ENCODE results near the gene CFD. TPM values are rescaled to one million over a fixed set of nuclear protein-coding genes. Genes with fewer than 3 reads are reported as not detected.
"Not testable (repeated sequence)": the region's sequence is repeated elsewhere in the genome, so short reads cannot be mapped to it uniquely, and the experiment has no call there.

CFD gene
- polyA plus RNA-seq, 1 of the 3 experiments (the other 2 are of a cell fraction) = 2.5 TPM

DNA sequence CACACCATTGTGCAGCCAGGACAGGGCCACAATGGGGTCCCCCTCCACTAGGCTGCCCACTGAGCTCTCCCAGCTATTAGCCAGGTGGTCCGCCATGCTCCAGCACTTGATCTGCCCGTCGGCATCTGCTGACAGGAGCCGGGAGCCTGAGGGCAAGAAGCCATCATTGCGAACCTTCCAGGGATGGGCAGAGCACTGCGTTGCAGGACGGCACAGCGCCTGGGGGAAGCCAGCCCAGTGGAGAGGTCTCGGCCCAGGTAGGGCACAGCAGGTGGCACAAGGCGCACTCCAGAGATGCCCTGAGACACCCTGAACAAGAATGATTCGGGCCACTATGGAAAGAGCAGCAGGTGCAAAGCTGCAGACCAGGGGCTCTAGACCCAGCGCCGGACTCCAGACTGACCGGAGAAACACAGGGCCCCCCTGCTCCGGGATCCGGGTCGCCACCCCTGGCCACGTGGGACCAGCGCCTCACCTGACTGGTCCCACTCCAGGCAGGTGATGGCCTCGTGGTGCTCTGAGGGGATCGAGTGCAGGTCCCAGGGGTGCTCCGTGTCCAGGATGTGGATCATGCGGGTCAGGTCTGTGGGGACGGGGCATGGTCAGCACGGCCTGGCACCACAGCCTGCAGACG lies 30.3 kb downstream of the CFD start:
- ChIA-PET POLR2A (no interaction called here), CTCF (no interaction called here)
- Histone ChIP-seq H3F3A (replicated peaks; ENCODE audit: insufficient read depth) (peaks cover 18% of the 10 kb centered on the region), H3K79me2 (ENCODE audit: insufficient read depth) (peaks cover 14% of the 10 kb centered on the region), H2AFZ (ENCODE audit: low read depth) (no peak overlapping the region), H3K36me3 (replicated peaks in 1 of 2; ENCODE audit: control insufficient read depth in 1 of 2, insufficient read depth in 2 of 2, low read length in 1 of 2) (peaks cover 4 to 36% of the 10 kb centered on the region in 2 experiments), H3K4me3 (ENCODE audit: low read depth in 2 of 2, low read length in 1 of 2) (no peak overlapping the region), H3K9me2 (no peaks in the 10 kb centered on the region), H4K20me1 (ENCODE audit: insufficient read depth) (no peaks in the 10 kb centered on the region), H3K9me3 (no peaks in the 10 kb centered on the region), H3K9ac (no peak overlapping the region), H3K27me3 (ENCODE audit: insufficient read depth) (no peaks in the 10 kb centered on the region), H3K4me1 (ENCODE audit: control insufficient read depth in 1 of 2, insufficient read depth in 2 of 2, low read depth in 1 of 2, low read length in 1 of 2) (peaks cover 0 to 20% of the 10 kb centered on the region in 2 experiments; a peak in 1 of 4 replicates), H3K4me2 (no peak overlapping the region), H3K27ac (ENCODE audit: low read depth in 2 of 2, low read length in 1 of 2) (no peak overlapping the region)
- DNase-seq = no peak
- TF ChIP-seq, protein P1, sequence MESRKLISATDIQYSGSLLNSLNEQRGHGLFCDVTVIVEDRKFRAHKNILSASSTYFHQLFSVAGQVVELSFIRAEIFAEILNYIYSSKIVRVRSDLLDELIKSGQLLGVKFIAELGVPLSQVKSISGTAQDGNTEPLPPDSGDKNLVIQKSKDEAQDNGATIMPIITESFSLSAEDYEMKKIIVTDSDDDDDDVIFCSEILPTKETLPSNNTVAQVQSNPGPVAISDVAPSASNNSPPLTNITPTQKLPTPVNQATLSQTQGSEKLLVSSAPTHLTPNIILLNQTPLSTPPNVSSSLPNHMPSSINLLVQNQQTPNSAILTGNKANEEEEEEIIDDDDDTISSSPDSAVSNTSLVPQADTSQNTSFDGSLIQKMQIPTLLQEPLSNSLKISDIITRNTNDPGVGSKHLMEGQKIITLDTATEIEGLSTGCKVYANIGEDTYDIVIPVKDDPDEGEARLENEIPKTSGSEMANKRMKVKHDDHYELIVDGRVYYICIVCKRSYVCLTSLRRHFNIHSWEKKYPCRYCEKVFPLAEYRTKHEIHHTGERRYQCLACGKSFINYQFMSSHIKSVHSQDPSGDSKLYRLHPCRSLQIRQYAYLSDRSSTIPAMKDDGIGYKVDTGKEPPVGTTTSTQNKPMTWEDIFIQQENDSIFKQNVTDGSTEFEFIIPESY (IDR thresholded peaks at IDR 0.05; ENCODE audit: borderline replicate concordance, low read depth) = no peak
- TF ChIP-seq RCOR1 (IDR thresholded peaks at IDR 0.05; ENCODE audit: low read length) = no peak
- TF ChIP-seq EZH2phosphoT487 (IDR thresholded peaks at IDR 0.05; ENCODE audit: borderline replicate concordance, low read depth) = no peak
- no peak for TF ChIP-seq PBX3 (IDR thresholded peaks at IDR 0.05)
- TF ChIP-seq NRF1 (IDR thresholded peaks at IDR 0.05; ENCODE audit: low read depth, low read length) = no peak
- no peak for TF ChIP-seq POLR2AphosphoS5 (IDR thresholded peaks at IDR 0.05; ENCODE audit: low read depth, low read length)
- no peak for TF ChIP-seq ELF1 (IDR thresholded peaks at IDR 0.05)
- TF ChIP-seq, protein P2, sequence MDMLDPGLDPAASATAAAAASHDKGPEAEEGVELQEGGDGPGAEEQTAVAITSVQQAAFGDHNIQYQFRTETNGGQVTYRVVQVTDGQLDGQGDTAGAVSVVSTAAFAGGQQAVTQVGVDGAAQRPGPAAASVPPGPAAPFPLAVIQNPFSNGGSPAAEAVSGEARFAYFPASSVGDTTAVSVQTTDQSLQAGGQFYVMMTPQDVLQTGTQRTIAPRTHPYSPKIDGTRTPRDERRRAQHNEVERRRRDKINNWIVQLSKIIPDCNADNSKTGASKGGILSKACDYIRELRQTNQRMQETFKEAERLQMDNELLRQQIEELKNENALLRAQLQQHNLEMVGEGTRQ (IDR thresholded peaks at IDR 0.05; ENCODE audit: borderline replicate concordance, low read depth, low read length) = no peak
- WGBS (ENCODE audit: low lambda C conversion rate) = 92% methylated on average over 13 of the region's 26 CpGs

- Histone ChIP-seq H2AFZ (ENCODE audit: low read depth) (no peak overlapping the region), H3K4me1 (ENCODE audit: control insufficient read depth in 1 of 2, insufficient read depth in 2 of 2, low read depth in 1 of 2, low read length in 1 of 2) (peaks cover 0 to 15% of the 10 kb centered on the region in 2 experiments; a peak in 1 of 4 replicates), H3K4me2 (no peak overlapping the region), H3F3A (replicated peaks; ENCODE audit: insufficient read depth) (peaks cover 18% of the 10 kb centered on the region), H3K9ac (no peak overlapping the region), H3K4me3 (ENCODE audit: low read depth in 2 of 2, low read length in 1 of 2) (no peak overlapping the region), H3K79me2 (ENCODE audit: insufficient read depth) (peaks cover 14% of the 10 kb centered on the region), H3K27me3 (ENCODE audit: insufficient read depth) (no peaks in the 10 kb centered on the region), H4K20me1 (ENCODE audit: insufficient read depth) (no peaks in the 10 kb centered on the region), H3K27ac (ENCODE audit: low read depth in 2 of 2, low read length in 1 of 2) (no peak overlapping the region), H3K9me2 (no peaks in the 10 kb centered on the region), H3K9me3 (no peaks in the 10 kb centered on the region), H3K36me3 (replicated peaks in 1 of 2; ENCODE audit: control insufficient read depth in 1 of 2, insufficient read depth in 2 of 2, low read length in 1 of 2) (peaks cover 4 to 26% of the 10 kb centered on the region in 2 experiments)
- ChIA-PET POLR2A (no interaction called here), CTCF (no interaction called here)
- WGBS (ENCODE audit: low lambda C conversion rate) = 91% methylated on average over 17 of the region's 18 CpGs
- no peak for TF ChIP-seq MEF2A (IDR thresholded peaks at IDR 0.05; ENCODE audit: borderline replicate concordance, low read depth)
- no peak for TF ChIP-seq FOXM1 (IDR thresholded peaks at IDR 0.05; ENCODE audit: low read depth)
- no peak for DNase-seq
Measured at GRCh38 chr19:890831-891230, 31.4 kb downstream of the CFD start.

DNA sequence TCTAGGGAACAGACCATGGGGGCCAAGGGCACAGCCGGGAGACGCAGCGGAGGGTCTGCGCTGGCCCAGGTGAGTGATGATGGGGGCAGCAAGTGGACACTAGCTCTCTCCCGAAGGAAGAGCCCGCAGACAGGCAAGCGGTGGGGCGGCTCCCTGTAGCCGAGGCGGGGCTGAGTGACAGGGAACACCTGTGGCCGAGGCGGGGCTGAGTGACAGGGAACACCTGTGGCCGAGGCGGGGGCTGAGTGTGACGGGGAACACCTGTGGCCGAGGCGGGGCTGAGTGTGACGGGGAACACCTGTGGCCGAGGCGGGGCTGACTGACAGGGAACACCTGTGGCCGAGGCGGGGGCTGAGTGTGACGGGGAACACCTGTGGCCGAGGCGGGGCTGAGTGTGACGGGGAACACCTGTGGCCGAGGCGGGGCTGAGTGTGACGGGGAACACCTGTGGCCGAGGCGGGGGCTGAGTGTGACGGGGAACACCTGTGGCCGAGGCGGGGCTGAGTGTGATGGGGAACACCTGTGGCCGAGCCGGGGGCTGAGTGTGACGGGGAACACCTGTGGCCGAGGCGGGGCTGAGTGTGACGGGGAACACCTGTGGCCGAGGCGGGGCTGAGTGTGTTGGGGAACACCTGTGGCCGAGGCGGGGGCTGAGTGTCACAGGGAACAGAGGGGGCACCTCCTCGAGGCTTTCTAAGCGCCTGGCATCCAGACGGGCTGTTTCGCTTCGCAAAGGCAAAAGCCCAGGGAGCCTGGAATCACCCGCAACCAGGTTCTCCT lies 32.1 kb downstream of the CFD start:
- Histone ChIP-seq H3K36me3 (replicated peaks in 1 of 2; ENCODE audit: control insufficient read depth in 1 of 2, insufficient read depth in 2 of 2, low read length in 1 of 2) (peaks cover 4 to 20% of the 10 kb centered on the region in 2 experiments), H3K9ac (peak overlapping the region; percentile 95; the same call in 1 of the 2 replicates), H3K4me3 (ENCODE audit: low read depth in 2 of 2, low read length in 1 of 2) (peak overlapping the region; percentile 81 to 87), H3K79me2 (ENCODE audit: insufficient read depth) (peaks cover 14% of the 10 kb centered on the region), H3K4me2 (peak overlapping the region; percentile 88), H3F3A (replicated peaks; ENCODE audit: insufficient read depth) (peaks cover 18% of the 10 kb centered on the region)
- H3K27me3 ChIP-seq (ENCODE audit: insufficient read depth); H4K20me1 ChIP-seq (ENCODE audit: insufficient read depth); H3K9me2 ChIP-seq; H3K9me3 ChIP-seq; POLR2A ChIA-PET; DNase-seq; H3K27ac ChIP-seq (ENCODE audit: low read depth in 2 of 2, low read length in 1 of 2); H2AFZ ChIP-seq (ENCODE audit: low read depth); H3K4me1 ChIP-seq (ENCODE audit: control insufficient read depth in 1 of 2, insufficient read depth in 2 of 2, low read depth in 1 of 2, low read length in 1 of 2): not testable (repeated sequence)
- WGBS (ENCODE audit: low lambda C conversion rate) = 94% methylated on average over 47 of the region's 50 CpGs
- CTCF ChIA-PET = interaction anchor here (0.7 kb wide), 1 partner anchor 28 kb away, joined by 4 read pairs; no protein-coding TSS in a partner anchor

Data from SK-N-SH (cell line).